CD4-positive, alpha-beta T cell (primary cell): ENCODE data around the gene DOCK8. TPM values are rescaled to one million over a fixed set of nuclear protein-coding genes. Genes with fewer than 3 reads are reported as not detected.
A peak's percentile ranks its signal among the peaks of the same experiment; 100 is the strongest.

ENCODE experiments used
- ATAC-seq: fragments of 200-7000 bp; cut with Tn5 transposase; one replicate; pipeline ENCODE4 v1.10.0; 2022; ENCODE audit warnings: mild to moderate bottlenecking; ENCODE audit not compliant: poor library complexity
- CTCF ChIA-PET: fragments of 350-600 bp; sonication (Branson Sonifier 250); formaldehyde crosslinking; loops from one replicate; lab custom pipeline; 2021; ENCODE audit warnings: antibody characterized with exemption, inconsistent platforms; lab: Charles Lee
- POLR2A ChIA-PET: fragments of 350-600 bp; sonication (Branson Sonifier 250); formaldehyde crosslinking; loops from one replicate; lab custom pipeline; 2021; ENCODE audit warnings: antibody characterized with exemption, inconsistent platforms; lab: Charles Lee
- DNase-seq, 14 experiments: peaks; one replicate each; pipeline ENCODE4 v3.0.0-alpha.2; 2013 to 2020; ENCODE audit warnings: mixed read lengths in 2 of 14
- H3K27ac ChIP-seq, 2 donors: one replicate each; pipeline versions ENCODE4 v1.5.1 to v1.7.0; 2013; ENCODE audit warnings: low read length in 2 of 2, low read depth in 1 of 2, mild to moderate bottlenecking in 1 of 2
- H3K27me3 ChIP-seq, 2 experiments: 1 replicate in 1 of 2; 2 replicates in 1 of 2; pipeline versions ENCODE4 v1.6.1 to v1.7.0; 2013; ENCODE audit warnings: low read length in 2 of 2, control low read depth in 1 of 2, mild to moderate bottlenecking in 1 of 2, moderate library complexity in 1 of 2; ENCODE audit not compliant: insufficient read depth in 2 of 2, control insufficient read depth in 1 of 2
- H3K36me3 ChIP-seq: one replicate; pipeline ENCODE4 v1.6.1; 2013; ENCODE audit warnings: low read length, control low read depth; ENCODE audit not compliant: insufficient read depth
- H3K4me1 ChIP-seq: one replicate; pipeline ENCODE4 v1.6.1; 2013; ENCODE audit warnings: low read length, control low read depth; ENCODE audit not compliant: insufficient read depth
- H3K4me3 ChIP-seq: one replicate; pipeline ENCODE4 v1.5.1; 2013; ENCODE audit warnings: mild to moderate bottlenecking, low read length, moderate library complexity
- H3K9me3 ChIP-seq, 2 experiments: 1 replicate in 1 of 2; 2 replicates in 1 of 2; pipeline versions ENCODE4 v1.6.1 to v1.7.0; 2013; ENCODE audit warnings: low read length in 2 of 2, mild to moderate bottlenecking in 2 of 2, control low read depth in 1 of 2, moderate library complexity in 1 of 2; ENCODE audit not compliant: control insufficient read depth in 1 of 2, insufficient read depth in 1 of 2
- H3K27ac Mint-ChIP-seq: one replicate; pipeline ENCODE4 v1.8.0; 2020; ENCODE audit warnings: mixed read lengths
- H3K27me3 Mint-ChIP-seq: one replicate; pipeline ENCODE4 v1.8.0; 2021; ENCODE audit warnings: mixed read lengths
- H3K36me3 Mint-ChIP-seq: one replicate; pipeline ENCODE4 v1.8.0; 2021; ENCODE audit warnings: low read depth, mixed read lengths
- H3K4me1 Mint-ChIP-seq: one replicate; pipeline ENCODE4 v1.8.0; 2021; ENCODE audit warnings: low read depth, mixed read lengths
- H3K4me3 Mint-ChIP-seq: one replicate; pipeline ENCODE4 v1.8.0; 2020; ENCODE audit warnings: mild to moderate bottlenecking, mixed read lengths
- H3K9me3 Mint-ChIP-seq: one replicate; pipeline ENCODE4 v1.8.0; 2020; ENCODE audit warnings: mixed read lengths
- CTCF ChIP-seq: fragments of 200-600 bp; IDR thresholded peaks from one replicate; pipeline ENCODE4 v1.8.0; 2022; ENCODE audit warnings: antibody characterized with exemption, mild to moderate bottlenecking
- intact Hi-C, 2 experiments: fragments of 100-400 bp; cut with DNase I in 1 of 2; cut with micrococcal nuclease in 1 of 2; formaldehyde crosslinking; loops; one replicate each; pipeline versions ENCODE4 v1.15.1 to v1.9.0; 2023 to 2025; cut with DNase I, micrococcal nuclease
- total RNA-seq, 174 experiments: library from RNA in 2 of 174; stranded (reverse) in 2 of 174; gene quantifications; one replicate each; pipeline ENCODE4 v1.2.3 and lab custom pipeline; 2021 to 2026

Gene DOCK8
- total RNA-seq, 2 experiments from 2014 or later: 123 to 126 TPM

GRCh38 chr9:206481-206880 is 8.2 kb upstream of the DOCK8 start:
- no peaks in the 10 kb centered on the region for H3K27me3 ChIP-seq
- no peaks in the 10 kb centered on the region for H3K9me3 Mint-ChIP-seq
- H3K4me1 ChIP-seq: no peaks in the 10 kb centered on the region
- peaks cover 3% of the 10 kb centered on the region for H3K27me3 Mint-ChIP-seq
- no peak overlapping the region for H3K27ac Mint-ChIP-seq
- ATAC-seq (no peak), DNase-seq (no peak)
- no peak overlapping the region for H3K4me3 Mint-ChIP-seq
- H3K36me3 Mint-ChIP-seq: no peaks in the 10 kb centered on the region
- intact Hi-C loops: no loop called here
- H3K27ac ChIP-seq: no peak overlapping the region
- no peak for TF ChIP-seq CTCF
- H3K36me3 ChIP-seq: no peaks in the 10 kb centered on the region
- H3K9me3 ChIP-seq: no peaks in the 10 kb centered on the region
- ChIA-PET POLR2A (no interaction called here), CTCF (no interaction called here)
- no peaks in the 10 kb centered on the region for H3K4me1 Mint-ChIP-seq
- H3K4me3 ChIP-seq: no peak overlapping the region

- H3K4me3 ChIP-seq: no peak overlapping the region
- Mint-ChIP-seq H3K27ac (no peak overlapping the region), H3K36me3 (no peaks in the 10 kb centered on the region), H3K4me1 (no peaks in the 10 kb centered on the region), H3K9me3 (no peaks in the 10 kb centered on the region), H3K27me3 (peaks cover 3% of the 10 kb centered on the region), H3K4me3 (no peak overlapping the region)
- H3K27ac ChIP-seq: no peak overlapping the region
- intact Hi-C loops: no loop called here
- no peak for TF ChIP-seq CTCF
- DNase-seq (peak in 1 of 14 experiments; percentile 27), ATAC-seq (no peak)
- no peaks in the 10 kb centered on the region for H3K27me3 ChIP-seq
- H3K9me3 ChIP-seq: no peaks in the 10 kb centered on the region
- peaks cover 2% of the 10 kb centered on the region for H3K4me1 ChIP-seq
- no peaks in the 10 kb centered on the region for H3K36me3 ChIP-seq
- ChIA-PET POLR2A (no interaction called here), CTCF (no interaction called here)
Observed at GRCh38 chr9:209143-209758, 5.4 kb upstream of the DOCK8 start.

- ATAC-seq: no peak
Observed at GRCh38 chr9:211036-211435, 3.6 kb upstream of the DOCK8 start.

More at GRCh38 chr9:211036-211435, 3.6 kb upstream of the DOCK8 start:
- intact Hi-C loops: no loop called here
- no peak overlapping the region for H3K27ac Mint-ChIP-seq
- DNase-seq: no peak
- ChIA-PET POLR2A (interaction anchor here (0.8 kb wide), 1 partner anchor 63 kb away, joined by 3 read pairs; no protein-coding TSS in a partner anchor), CTCF (no interaction called here)
- Histone ChIP-seq H3K4me3 (no peak overlapping the region), H3K36me3 (no peaks in the 10 kb centered on the region), H3K27ac (no peak overlapping the region), H3K27me3 (no peaks in the 10 kb centered on the region), H3K4me1 (peaks cover 8% of the 10 kb centered on the region), H3K9me3 (no peaks in the 10 kb centered on the region)
- TF ChIP-seq CTCF: no peak
- H3K9me3 Mint-ChIP-seq: no peaks in the 10 kb centered on the region
- no peaks in the 10 kb centered on the region for H3K36me3 Mint-ChIP-seq
- H3K4me3 Mint-ChIP-seq: no peak overlapping the region
- H3K4me1 Mint-ChIP-seq: no peaks in the 10 kb centered on the region
- peaks cover 1% of the 10 kb centered on the region for H3K27me3 Mint-ChIP-seq
